ENCODE measurements around the gene PDIK1L. TPM values are rescaled to one million over a fixed set of nuclear protein-coding genes. Genes with fewer than 3 reads are reported as not detected.
A peak's percentile ranks its signal among the peaks of the same experiment; 100 is the strongest.

The PDIK1L gene
- total RNA-seq, 1 donor from 2014 or later, result 3.1 TPM

- H3K4me3 ChIP-seq (ENCODE audit: insufficient read depth, low read depth, low read length), result no peak overlapping the region
- no peak for FAIRE-seq
- TF ChIP-seq CTCF (IDR thresholded peaks at IDR 0.05; ENCODE audit: insufficient read depth, low read depth, low read length) (no peak), EZH2 (IDR thresholded peaks at IDR 0.05; ENCODE audit: insufficient read depth, low read length) (no peak)
- no peak overlapping the region for H3K27ac ChIP-seq (ENCODE audit: low read depth, low read length)
- H3K4me2 ChIP-seq (ENCODE audit: low read length), result no peak overlapping the region
- DNase-seq (ENCODE audit: low read depth), result no peak
- peaks cover 9% of the 10 kb centered on the region for H3K4me1 ChIP-seq (ENCODE audit: insufficient read depth, low read length)
- H3K27me3 ChIP-seq (ENCODE audit: insufficient read depth, low read length), result no peaks in the 10 kb centered on the region
- H3K4me3 Mint-ChIP-seq (ENCODE audit: unreplicated experiment), result no peak overlapping the region
- H3K4me1 Mint-ChIP-seq (ENCODE audit: low read depth, unreplicated experiment), result peaks cover 8% of the 10 kb centered on the region
- no peaks in the 10 kb centered on the region for H3K27me3 Mint-ChIP-seq (ENCODE audit: low read depth, unreplicated experiment)
- H3K36me3 ChIP-seq (ENCODE audit: insufficient read depth, low read length), result peaks cover 4% of the 10 kb centered on the region
- no peak overlapping the region for H3K9ac ChIP-seq (ENCODE audit: low read length)
- H3K79me2 ChIP-seq (ENCODE audit: insufficient read depth, low read length), result no peaks in the 10 kb centered on the region
- H3K9me3 Mint-ChIP-seq (ENCODE audit: unreplicated experiment), result no peaks in the 10 kb centered on the region
- peaks cover 3% of the 10 kb centered on the region for H3K36me3 Mint-ChIP-seq (ENCODE audit: low read depth, unreplicated experiment)
- no peak overlapping the region for H3K27ac Mint-ChIP-seq (ENCODE audit: unreplicated experiment)
- no peaks in the 10 kb centered on the region for H3K9me3 ChIP-seq (ENCODE audit: insufficient read depth, low read depth, low read length)
- no peak overlapping the region for H2AFZ ChIP-seq (ENCODE audit: low read depth, low read length)
- no peaks in the 10 kb centered on the region for H4K20me1 ChIP-seq (ENCODE audit: insufficient read depth, low read length)
Observed at GRCh38 chr1:26119892-26120608, 8.4 kb downstream of the PDIK1L start.

- H3K36me3 ChIP-seq (ENCODE audit: insufficient read depth, low read length), result peaks cover 4% of the 10 kb centered on the region
- H3K79me2 ChIP-seq (ENCODE audit: insufficient read depth, low read length), result no peaks in the 10 kb centered on the region
- no peak overlapping the region for H3K4me2 ChIP-seq (ENCODE audit: low read length)
- peaks cover 9% of the 10 kb centered on the region for H3K4me1 ChIP-seq (ENCODE audit: insufficient read depth, low read length)
- no peaks in the 10 kb centered on the region for H3K9me3 ChIP-seq (ENCODE audit: insufficient read depth, low read depth, low read length)
- Mint-ChIP-seq H3K36me3 (ENCODE audit: low read depth, unreplicated experiment) (peaks cover 3% of the 10 kb centered on the region), H3K4me1 (ENCODE audit: low read depth, unreplicated experiment) (peaks cover 9% of the 10 kb centered on the region), H3K27ac (ENCODE audit: unreplicated experiment) (peak overlapping the region; percentile 41), H3K27me3 (ENCODE audit: low read depth, unreplicated experiment) (no peaks in the 10 kb centered on the region), H3K4me3 (ENCODE audit: unreplicated experiment) (no peak overlapping the region), H3K9me3 (ENCODE audit: unreplicated experiment) (no peaks in the 10 kb centered on the region)
- no peak overlapping the region for H3K4me3 ChIP-seq (ENCODE audit: insufficient read depth, low read depth, low read length)
- no peaks in the 10 kb centered on the region for H4K20me1 ChIP-seq (ENCODE audit: insufficient read depth, low read length)
- H3K27ac ChIP-seq (ENCODE audit: low read depth, low read length), result no peak overlapping the region
- FAIRE-seq (no peak), DNase-seq (ENCODE audit: low read depth) (no peak)
- TF ChIP-seq EZH2 (IDR thresholded peaks at IDR 0.05; ENCODE audit: insufficient read depth, low read length) (no peak), CTCF (IDR thresholded peaks at IDR 0.05; ENCODE audit: insufficient read depth, low read depth, low read length) (no peak)
- H3K9ac ChIP-seq (ENCODE audit: low read length), result no peak overlapping the region
- no peak overlapping the region for H2AFZ ChIP-seq (ENCODE audit: low read depth, low read length)
- H3K27me3 ChIP-seq (ENCODE audit: insufficient read depth, low read length), result no peaks in the 10 kb centered on the region
Observed at GRCh38 chr1:26121854-26122773, 10.5 kb downstream of the PDIK1L start.
